Motor neuron (in vitro differentiated cells): Measurements from ENCODE around the gene KCNS3. TPM values are rescaled to one million over a fixed set of nuclear protein-coding genes. Genes with fewer than 3 reads are reported as not detected.

ENCODE experiments used
- total RNA-seq, 8 experiments: library from RNA; unstranded; fragments of 300-600 nt; gene quantifications; 2 replicates each; pipeline versions ENCODE4 v1.2.3 to v1.2.4, GENCODE V29; 2022

KCNS3 gene
- total RNA-seq, 8 experiments from 2014 or later = 0.25 to 2.2 (median 1.3) TPM; not detected in 2

Other genes starting within 250 kb of the KCNS3 start
- 10 to 100 TPM; 12.6 to 27.4 (median 21.2) TPM for gene SMC6, start 124.9 kb upstream of the KCNS3 start, total RNA-seq
- 10 to 100 TPM in 3 of 8 experiments, 1 to 10 TPM in 5; 1.0 to 15.8 (median 5.9) TPM for gene GEN1, start 124.5 kb upstream of the KCNS3 start, total RNA-seq
- not detected for gene MSGN1, start 62.2 kb upstream of the KCNS3 start, total RNA-seq